HG03103 (cell line): Measurements from ENCODE around the gene IFITM1.
"Not testable (repeated sequence)": the region's sequence is repeated elsewhere in the genome, so short reads cannot be mapped to it uniquely, and the experiment has no call there.

Experiments used
- ATAC-seq: cut with Tn5 transposase; IDR thresholded peaks from one replicate; pipeline ENCODE4 v1.9.1; 2021; ENCODE audit warnings: low read depth; ENCODE audit not compliant: unreplicated experiment

The IFITM1 gene

GRCh38 chr11:339963-340362 is 26.1 kb downstream of the IFITM1 start:
- no peak for ATAC-seq

DNA sequence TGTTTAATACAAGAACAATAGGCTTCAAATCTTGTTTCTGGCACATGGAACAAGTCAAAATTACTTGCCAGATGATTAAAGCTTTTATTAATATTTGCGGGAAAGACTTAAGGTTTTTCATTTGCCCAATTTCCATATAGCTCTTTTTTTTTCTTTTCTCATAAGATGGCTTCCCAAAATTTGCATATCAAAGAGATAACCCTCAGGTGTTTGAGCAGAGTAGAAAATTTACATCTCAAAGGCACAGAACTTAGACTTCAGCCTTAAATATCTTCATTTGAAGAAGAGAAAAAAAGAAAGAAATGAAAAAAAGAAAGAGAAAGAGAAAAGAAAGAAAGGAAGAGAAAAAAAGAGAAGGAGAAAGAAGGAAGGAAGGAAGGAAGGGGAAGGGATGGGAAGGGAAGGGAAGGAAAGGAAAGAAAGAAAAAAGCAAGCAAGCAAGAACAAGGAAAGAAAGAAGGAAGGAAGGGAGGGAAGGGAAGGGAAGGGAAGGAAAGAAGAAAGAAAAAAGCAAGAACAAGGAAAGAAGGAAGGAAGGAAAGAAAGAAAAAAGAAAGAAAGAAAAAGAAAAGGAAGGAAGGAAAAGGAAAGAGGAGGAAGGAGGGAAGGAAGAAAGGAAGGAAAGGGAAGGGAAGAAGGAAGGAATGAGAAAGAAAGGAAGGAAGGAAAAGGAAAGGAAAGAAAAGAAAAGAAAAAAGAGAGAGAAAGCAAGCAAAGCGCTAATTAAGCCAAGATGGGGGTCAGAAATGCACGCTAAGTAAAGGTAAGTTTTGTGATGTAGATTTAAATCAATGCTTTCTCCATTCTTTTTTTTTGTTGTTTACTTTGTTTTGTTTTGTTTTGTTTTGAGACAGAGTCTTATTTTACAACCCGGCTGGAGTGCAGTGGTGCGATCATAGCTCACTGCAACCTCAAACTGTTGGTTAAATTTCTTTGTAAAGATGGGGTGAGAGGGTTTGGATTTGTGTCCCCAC is 27.0 kb downstream of the IFITM1 start:
- no peak for ATAC-seq

DNA sequence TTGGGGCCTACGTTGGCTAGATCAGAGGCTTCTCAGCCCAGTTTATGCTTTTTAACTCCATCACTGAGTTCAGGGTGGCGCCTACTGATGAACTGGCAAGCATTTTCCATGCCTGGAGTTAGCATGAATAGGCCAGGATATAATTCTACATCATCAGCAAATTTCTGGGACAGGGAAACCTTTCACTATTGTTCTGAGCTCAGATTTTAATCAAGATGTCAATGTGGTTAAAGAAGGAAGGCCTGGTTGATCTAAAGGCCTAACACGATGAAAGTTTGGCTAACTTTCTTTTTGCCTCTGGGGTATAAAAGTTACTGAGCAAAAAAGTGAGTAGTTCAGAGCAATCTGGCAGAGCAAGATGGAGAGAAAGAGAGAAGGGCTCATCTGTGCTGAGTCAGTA is 28.5 kb downstream of the IFITM1 start:
- no peak for ATAC-seq

- ATAC-seq, result no peak
These were observed 31.2 kb downstream of the IFITM1 start for GRCh38 chr11:344836-345578.

DNA sequence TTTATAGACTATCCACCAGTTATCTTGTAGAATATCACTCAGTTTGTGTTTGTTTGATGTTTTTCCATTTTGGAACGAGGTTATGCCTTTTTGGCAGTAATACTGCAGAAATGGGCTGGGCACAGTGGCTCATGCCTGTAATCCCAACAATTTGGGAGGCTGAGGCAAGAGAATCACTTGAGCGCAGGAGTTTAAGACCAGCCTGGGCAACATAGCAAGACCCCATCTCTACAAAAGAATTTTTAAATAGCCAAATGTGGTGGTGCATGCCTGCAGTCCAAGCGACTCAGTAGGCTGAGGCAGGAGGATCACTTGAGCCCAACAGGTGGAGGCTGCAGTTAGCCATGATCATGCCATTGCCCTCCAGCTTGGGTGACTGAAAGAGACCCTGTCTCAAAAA is 32.7 kb downstream of the IFITM1 start:
- no peak for ATAC-seq

DNA sequence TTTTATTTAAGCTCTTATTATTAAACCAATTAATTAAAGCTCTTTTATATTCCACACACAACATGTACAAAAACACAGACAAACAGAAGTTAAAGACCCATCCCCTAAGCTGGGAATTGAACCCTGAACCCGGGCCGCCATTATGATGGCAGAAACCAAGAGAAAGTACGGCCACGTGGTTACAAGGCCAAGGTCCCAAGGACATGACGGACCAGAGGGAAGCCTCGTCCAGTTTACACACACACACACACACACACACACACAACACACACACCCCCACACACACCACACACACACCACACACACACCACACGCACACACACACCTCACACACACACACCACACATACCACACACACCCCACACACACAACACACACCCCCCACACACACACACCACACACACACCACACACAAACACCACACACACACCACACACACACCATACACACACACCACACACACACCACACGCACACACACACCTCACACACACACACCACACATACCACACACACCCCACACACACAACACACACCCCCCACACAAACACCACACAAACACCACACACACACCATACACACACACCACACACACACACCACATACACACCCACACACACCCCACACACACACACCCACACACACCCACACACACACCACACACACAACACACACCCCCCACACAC is 35.6 kb downstream of the IFITM1 start:
- ATAC-seq, result not testable (repeated sequence)

- not testable (repeated sequence) for ATAC-seq
These were observed 36.3 kb downstream of the IFITM1 start for GRCh38 chr11:350033-350722.

DNA sequence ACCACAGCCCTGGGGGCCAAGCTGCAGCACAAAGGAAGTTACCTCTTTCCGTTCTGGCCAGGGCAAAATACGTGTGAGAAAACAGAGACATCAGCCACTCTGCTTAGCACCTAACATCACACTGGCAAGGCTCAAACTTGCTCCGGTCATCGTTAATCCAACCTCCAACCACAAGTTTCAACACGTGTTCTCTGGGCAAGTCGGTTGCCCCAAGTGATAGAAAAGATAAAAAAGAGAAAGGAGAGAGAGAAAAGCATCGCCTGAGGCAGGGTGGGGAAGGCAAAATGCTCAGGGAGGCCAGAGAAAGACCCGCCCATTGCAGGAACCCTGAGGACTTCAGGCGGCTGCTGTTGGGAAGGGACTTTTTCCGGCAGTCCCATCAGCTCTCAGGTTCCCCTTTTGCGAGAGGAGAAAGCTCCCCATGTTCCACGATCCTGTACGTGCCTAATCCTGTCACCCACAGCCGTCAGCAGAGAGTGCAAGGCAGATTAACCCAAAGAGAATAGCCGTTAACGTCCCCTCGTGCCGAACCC is 36.9 kb downstream of the IFITM1 start:
- no peak for ATAC-seq

- no peak for ATAC-seq
These were observed 37.6 kb downstream of the IFITM1 start for GRCh38 chr11:351411-351810.

DNA sequence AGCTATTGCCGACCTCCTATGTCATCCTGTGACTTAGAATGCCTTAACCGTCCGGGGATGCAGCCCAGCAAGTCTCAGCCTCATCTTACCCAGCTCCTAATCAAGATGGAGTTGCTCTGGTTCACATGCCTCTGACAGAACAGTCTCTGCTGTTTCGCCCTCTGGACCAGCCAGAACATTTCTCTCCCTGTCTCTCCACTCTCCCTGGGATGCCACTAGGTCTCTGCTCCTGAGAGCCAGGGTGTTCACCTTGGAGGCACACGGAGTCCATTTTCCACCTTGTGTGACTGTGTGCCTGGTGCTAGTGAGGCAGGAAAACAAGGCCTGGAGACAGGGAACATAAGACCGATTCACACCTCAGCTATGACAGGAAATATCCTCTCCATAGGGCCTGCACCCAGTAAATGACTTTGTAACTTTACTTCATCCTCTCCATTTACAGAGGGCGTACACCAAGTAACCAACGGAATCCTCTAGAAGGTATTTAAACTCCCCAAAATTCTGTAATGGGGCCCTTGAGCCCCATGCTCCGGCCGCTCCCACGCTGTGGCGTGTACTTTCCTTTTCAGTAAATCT is 38.7 kb downstream of the IFITM1 start:
- ATAC-seq, result no peak

DNA sequence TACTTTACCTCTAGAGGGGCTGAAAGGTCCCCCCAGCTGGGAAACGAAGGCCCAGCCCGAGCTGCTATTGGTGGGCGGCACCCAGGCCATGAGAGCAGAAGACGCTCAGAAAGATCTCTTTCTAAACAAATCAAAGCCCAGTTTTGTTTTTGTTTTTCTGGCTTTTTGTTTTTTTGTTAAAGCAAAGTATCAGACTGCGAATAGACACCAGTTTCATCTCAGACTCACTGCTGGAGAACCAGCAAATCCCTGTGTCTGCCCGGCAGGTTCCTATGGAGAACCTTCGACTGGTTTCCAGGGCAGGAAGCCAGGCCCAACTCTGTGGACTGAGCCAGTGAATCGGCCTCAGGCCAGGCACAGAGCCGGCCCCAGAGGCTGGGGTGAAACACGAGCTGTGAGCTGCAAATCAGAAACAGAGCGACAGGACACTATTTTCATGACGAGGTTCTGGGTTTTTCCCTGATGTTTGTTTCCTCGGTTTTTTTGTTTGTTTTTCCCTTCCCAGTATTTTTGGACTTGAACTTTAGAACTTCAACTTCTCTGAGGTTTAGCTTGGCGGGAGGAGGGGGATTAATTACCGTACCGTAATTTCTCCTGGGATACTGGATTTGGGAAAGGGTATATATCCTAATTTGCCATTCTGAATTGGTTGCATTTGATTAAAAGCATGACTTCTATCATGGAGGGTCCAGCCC is 39.5 kb downstream of the IFITM1 start:
- no peak for ATAC-seq

- no peak for ATAC-seq
These were observed 42.0 kb downstream of the IFITM1 start for GRCh38 chr11:355581-356458.

DNA sequence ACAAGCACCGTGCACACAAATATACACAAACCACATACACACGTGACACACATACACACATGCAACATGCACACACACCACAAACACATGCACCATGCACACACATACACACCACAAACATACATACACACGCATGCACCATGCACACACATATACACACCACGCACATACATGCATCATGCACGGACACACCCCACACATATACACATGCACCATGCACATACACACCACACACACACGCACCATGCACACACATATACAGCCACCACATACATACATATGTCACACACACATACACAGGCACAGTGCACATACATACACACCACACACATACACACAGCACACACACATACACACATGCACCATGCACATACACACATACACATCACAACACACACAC is 42.8 kb downstream of the IFITM1 start:
- no peak for ATAC-seq

- no peak for ATAC-seq
These were observed 43.7 kb downstream of the IFITM1 start for GRCh38 chr11:357582-357981.

GRCh38 chr11:358129-358800 is 44.4 kb downstream of the IFITM1 start:
- no peak for ATAC-seq

GRCh38 chr11:359181-359714 is 45.4 kb downstream of the IFITM1 start:
- ATAC-seq, result no peak
